ENCODE measurements around the gene EPHA3. TPM values are rescaled to one million over a fixed set of nuclear protein-coding genes. Genes with fewer than 3 reads are reported as not detected.

Gene EPHA3
- polyA plus RNA-seq, 1 donor from 2014 or later = 33.0 TPM

DNA sequence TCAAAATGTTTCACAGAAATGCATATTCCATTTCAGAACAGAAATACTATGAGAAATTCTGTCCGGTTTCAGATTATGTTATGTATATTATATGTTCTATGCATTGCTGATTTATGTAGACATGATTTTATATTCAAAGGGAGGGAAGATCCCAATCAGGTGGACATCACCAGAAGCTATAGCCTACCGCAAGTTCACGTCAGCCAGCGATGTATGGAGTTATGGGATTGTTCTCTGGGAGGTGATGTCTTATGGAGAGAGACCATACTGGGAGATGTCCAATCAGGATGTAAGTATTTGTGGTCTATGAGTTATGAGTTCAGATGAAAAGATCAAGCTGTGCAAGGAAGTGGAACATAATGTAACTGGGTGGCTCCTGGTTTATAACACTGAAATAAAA lies 341.7 kb downstream of the EPHA3 start:
- TF ChIP-seq RAD21 (conservative IDR thresholded peaks at IDR 0.05) (no peak), TAF1 (IDR thresholded peaks at IDR 0.05; ENCODE audit: low read depth) (no peak), SMC3 (conservative IDR thresholded peaks at IDR 0.05; ENCODE audit: poor library complexity) (no peak)
- TF ChIP-seq, protein P1, sequence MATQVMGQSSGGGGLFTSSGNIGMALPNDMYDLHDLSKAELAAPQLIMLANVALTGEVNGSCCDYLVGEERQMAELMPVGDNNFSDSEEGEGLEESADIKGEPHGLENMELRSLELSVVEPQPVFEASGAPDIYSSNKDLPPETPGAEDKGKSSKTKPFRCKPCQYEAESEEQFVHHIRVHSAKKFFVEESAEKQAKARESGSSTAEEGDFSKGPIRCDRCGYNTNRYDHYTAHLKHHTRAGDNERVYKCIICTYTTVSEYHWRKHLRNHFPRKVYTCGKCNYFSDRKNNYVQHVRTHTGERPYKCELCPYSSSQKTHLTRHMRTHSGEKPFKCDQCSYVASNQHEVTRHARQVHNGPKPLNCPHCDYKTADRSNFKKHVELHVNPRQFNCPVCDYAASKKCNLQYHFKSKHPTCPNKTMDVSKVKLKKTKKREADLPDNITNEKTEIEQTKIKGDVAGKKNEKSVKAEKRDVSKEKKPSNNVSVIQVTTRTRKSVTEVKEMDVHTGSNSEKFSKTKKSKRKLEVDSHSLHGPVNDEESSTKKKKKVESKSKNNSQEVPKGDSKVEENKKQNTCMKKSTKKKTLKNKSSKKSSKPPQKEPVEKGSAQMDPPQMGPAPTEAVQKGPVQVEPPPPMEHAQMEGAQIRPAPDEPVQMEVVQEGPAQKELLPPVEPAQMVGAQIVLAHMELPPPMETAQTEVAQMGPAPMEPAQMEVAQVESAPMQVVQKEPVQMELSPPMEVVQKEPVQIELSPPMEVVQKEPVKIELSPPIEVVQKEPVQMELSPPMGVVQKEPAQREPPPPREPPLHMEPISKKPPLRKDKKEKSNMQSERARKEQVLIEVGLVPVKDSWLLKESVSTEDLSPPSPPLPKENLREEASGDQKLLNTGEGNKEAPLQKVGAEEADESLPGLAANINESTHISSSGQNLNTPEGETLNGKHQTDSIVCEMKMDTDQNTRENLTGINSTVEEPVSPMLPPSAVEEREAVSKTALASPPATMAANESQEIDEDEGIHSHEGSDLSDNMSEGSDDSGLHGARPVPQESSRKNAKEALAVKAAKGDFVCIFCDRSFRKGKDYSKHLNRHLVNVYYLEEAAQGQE (IDR thresholded peaks at IDR 0.05; ENCODE audit: borderline replicate concordance) = no peak
- no peak overlapping the region for H3K4me3 ChIP-seq (ENCODE audit: low read length)
- no peak overlapping the region for H3K27ac ChIP-seq (ENCODE audit: low read length)
- H3K27me3 ChIP-seq (ENCODE audit: insufficient read depth, low read depth, low read length) = no peaks in the 10 kb centered on the region
- H4K20me1 ChIP-seq (ENCODE audit: insufficient read depth) = no peaks in the 10 kb centered on the region
- no peaks in the 10 kb centered on the region for H3K9me2 ChIP-seq (ENCODE audit: insufficient read depth, low read length)
- no peaks in the 10 kb centered on the region for H3K9me3 ChIP-seq (ENCODE audit: low read length)
- no peaks in the 10 kb centered on the region for H3F3A ChIP-seq (ENCODE audit: insufficient read depth, low read length, poor library complexity, severe bottlenecking)
- H3K36me3 ChIP-seq (ENCODE audit: insufficient read depth, low read length) = peaks cover 5% of the 10 kb centered on the region
- no peak overlapping the region for H3K4me2 ChIP-seq (ENCODE audit: low read length)
- H3K9ac ChIP-seq (ENCODE audit: low read length) = no peak overlapping the region
- H2AFZ ChIP-seq (ENCODE audit: low read depth, low read length) = no peak overlapping the region
- H3K79me2 ChIP-seq (replicated peaks; ENCODE audit: insufficient read depth, low read length) = no peaks in the 10 kb centered on the region

DNA sequence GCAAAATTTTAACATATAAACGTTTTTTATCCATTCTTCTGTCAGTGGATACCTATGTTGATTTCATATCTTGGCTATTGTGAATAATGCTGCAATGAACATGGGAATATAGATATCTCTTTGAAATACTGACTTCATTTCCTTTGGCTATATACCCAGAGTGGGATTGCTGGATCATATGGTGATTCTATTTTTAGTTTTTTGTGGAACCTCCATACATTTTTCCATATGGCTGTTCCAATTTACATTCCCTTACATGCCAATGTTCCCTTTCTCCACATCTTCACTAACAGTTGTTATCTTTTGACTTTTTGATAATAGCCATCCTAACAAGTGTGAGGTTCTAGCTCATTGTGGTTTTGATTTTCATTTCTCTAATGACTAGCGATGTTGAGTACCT lies 344.6 kb downstream of the EPHA3 start:
- TF ChIP-seq TAF1 (IDR thresholded peaks at IDR 0.05; ENCODE audit: low read depth) (no peak), SMC3 (conservative IDR thresholded peaks at IDR 0.05; ENCODE audit: poor library complexity) (no peak), EZH2 (IDR thresholded peaks at IDR 0.05; ENCODE audit: borderline replicate concordance, insufficient read depth, low read length, poor library complexity, severe bottlenecking) (no peak), EP300 (conservative IDR thresholded peaks at IDR 0.05; ENCODE audit: poor library complexity, severe bottlenecking) (no peak), POLR2AphosphoS5 (IDR thresholded peaks at IDR 0.05) (no peak), MXI1 (conservative IDR thresholded peaks at IDR 0.05; ENCODE audit: poor library complexity, severe bottlenecking) (no peak), RAD21 (conservative IDR thresholded peaks at IDR 0.05) (no peak)
- TF ChIP-seq, protein P2, sequence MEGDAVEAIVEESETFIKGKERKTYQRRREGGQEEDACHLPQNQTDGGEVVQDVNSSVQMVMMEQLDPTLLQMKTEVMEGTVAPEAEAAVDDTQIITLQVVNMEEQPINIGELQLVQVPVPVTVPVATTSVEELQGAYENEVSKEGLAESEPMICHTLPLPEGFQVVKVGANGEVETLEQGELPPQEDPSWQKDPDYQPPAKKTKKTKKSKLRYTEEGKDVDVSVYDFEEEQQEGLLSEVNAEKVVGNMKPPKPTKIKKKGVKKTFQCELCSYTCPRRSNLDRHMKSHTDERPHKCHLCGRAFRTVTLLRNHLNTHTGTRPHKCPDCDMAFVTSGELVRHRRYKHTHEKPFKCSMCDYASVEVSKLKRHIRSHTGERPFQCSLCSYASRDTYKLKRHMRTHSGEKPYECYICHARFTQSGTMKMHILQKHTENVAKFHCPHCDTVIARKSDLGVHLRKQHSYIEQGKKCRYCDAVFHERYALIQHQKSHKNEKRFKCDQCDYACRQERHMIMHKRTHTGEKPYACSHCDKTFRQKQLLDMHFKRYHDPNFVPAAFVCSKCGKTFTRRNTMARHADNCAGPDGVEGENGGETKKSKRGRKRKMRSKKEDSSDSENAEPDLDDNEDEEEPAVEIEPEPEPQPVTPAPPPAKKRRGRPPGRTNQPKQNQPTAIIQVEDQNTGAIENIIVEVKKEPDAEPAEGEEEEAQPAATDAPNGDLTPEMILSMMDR (IDR thresholded peaks at IDR 0.05; ENCODE audit: poor library complexity, severe bottlenecking) = no peak
- TF ChIP-seq, protein P1 (IDR thresholded peaks at IDR 0.05; ENCODE audit: borderline replicate concordance) = no peak
- Histone ChIP-seq H3K9me3 (ENCODE audit: low read length) (no peaks in the 10 kb centered on the region), H3K79me2 (replicated peaks; ENCODE audit: insufficient read depth, low read length) (no peaks in the 10 kb centered on the region), H3K27me3 (ENCODE audit: insufficient read depth, low read depth, low read length) (no peaks in the 10 kb centered on the region), H3K27ac (ENCODE audit: low read length) (no peak overlapping the region), H4K20me1 (ENCODE audit: insufficient read depth) (no peaks in the 10 kb centered on the region), H3K36me3 (ENCODE audit: insufficient read depth, low read length) (peaks cover 5% of the 10 kb centered on the region), H2AFZ (ENCODE audit: low read depth, low read length) (no peak overlapping the region), H3F3A (ENCODE audit: insufficient read depth, low read length, poor library complexity, severe bottlenecking) (no peaks in the 10 kb centered on the region), H3K4me2 (ENCODE audit: low read length) (no peak overlapping the region), H3K9me2 (ENCODE audit: insufficient read depth, low read length) (no peaks in the 10 kb centered on the region), H3K9ac (ENCODE audit: low read length) (no peak overlapping the region), H3K4me3 (ENCODE audit: low read length) (no peak overlapping the region)
